ENCODE data around the gene OMA1.

GRCh38 chr1:58538821-58539220 is 7.7 kb downstream of the OMA1 start:
- no peak for TF ChIP-seq KDM5A (IDR thresholded peaks at IDR 0.05)
- no peak for TF ChIP-seq CTCF (IDR thresholded peaks at IDR 0.05)

All from A549 (cell line).